WTC11 (cell line): ENCODE data around the gene TACR2. TPM values are rescaled to one million over a fixed set of nuclear protein-coding genes. Genes with fewer than 3 reads are reported as not detected.

ENCODE experiments used
- ATAC-seq: fragments of 200-7000 bp; cut with Tn5 transposase; 2 replicates; pipeline ENCODE4 v1.10.0; 2021; ENCODE audit warnings: mild to moderate bottlenecking, moderate library complexity
- CTCF ChIA-PET: fragments of 300-600 bp; sonication (Branson Sonifier 250); formaldehyde crosslinking; loops from one replicate; lab custom pipeline; 2021; ENCODE audit warnings: antibody characterized with exemption; lab: Charles Lee
- POLR2A ChIA-PET: fragments of 350-600 bp; sonication (Branson Sonifier 250); formaldehyde crosslinking; loops from one replicate; lab custom pipeline; 2021; ENCODE audit warnings: antibody characterized with exemption; lab: Charles Lee
- DNase-seq: peaks from one replicate; pipeline ENCODE4 v3.0.0; 2021; ENCODE audit warnings: low spot score
- H3K27ac Mint-ChIP-seq: 2 replicates; pipeline ENCODE4 v1.8.0; 2021; ENCODE audit warnings: mixed read lengths
- H3K27me3 Mint-ChIP-seq: 2 replicates; pipeline ENCODE4 v1.8.0; 2021; ENCODE audit warnings: low read depth, mild to moderate bottlenecking, moderate library complexity, mixed read lengths
- H3K36me3 Mint-ChIP-seq: 2 replicates; pipeline ENCODE4 v1.8.0; 2021; ENCODE audit warnings: mixed read lengths
- H3K4me1 Mint-ChIP-seq: 2 replicates; pipeline ENCODE4 v1.8.0; 2022; ENCODE audit warnings: mixed read lengths
- H3K4me3 Mint-ChIP-seq: 2 replicates; pipeline ENCODE4 v1.8.0; 2021; ENCODE audit warnings: mild to moderate bottlenecking, moderate library complexity, mixed read lengths
- H3K9me3 Mint-ChIP-seq: 2 replicates; pipeline ENCODE4 v1.8.0; 2021; ENCODE audit warnings: mixed read lengths
- FOXJ3 ChIP-seq: sonication (generic); formaldehyde crosslinking; IDR thresholded peaks from 2 replicates; pipeline ENCODE4 v1.9.0; 2021; ENCODE audit warnings: missing genetic modification reagents, mild to moderate bottlenecking, borderline replicate concordance
- GTF2I ChIP-seq: fragments of 250-450 bp; sonication (Bioruptor Pico); conservative IDR thresholded peaks from 2 replicates; pipeline ENCODE4 v1.4.0; 2021; ENCODE audit warnings: mild to moderate bottlenecking
- JAZF1 ChIP-seq: fragments of 250-450 bp; sonication (Bioruptor Pico); IDR thresholded peaks from 2 replicates; pipeline ENCODE4 v1.9.0; 2021; ENCODE audit warnings: moderate library complexity, mild to moderate bottlenecking, inconsistent platforms
- JUN ChIP-seq: sonication (generic); formaldehyde crosslinking; IDR thresholded peaks from 2 replicates; pipeline ENCODE4 v1.8.0; 2023; ENCODE audit warnings: mild to moderate bottlenecking, missing genetic modification reagents
- NR3C1 ChIP-seq: sonication (generic); formaldehyde crosslinking; conservative IDR thresholded peaks from 2 replicates; pipeline ENCODE4 v1.8.1; 2023; ENCODE audit warnings: low read depth, mild to moderate bottlenecking, missing genetic modification reagents
- ZNF121 ChIP-seq: sonication (generic); formaldehyde crosslinking; IDR thresholded peaks from 2 replicates; pipeline ENCODE4 v1.8.0; 2023; ENCODE audit warnings: missing genetic modification reagents
- ZNF219 ChIP-seq: sonication (generic); formaldehyde crosslinking; IDR thresholded peaks from 2 replicates; pipeline ENCODE4 v1.8.0; 2023; ENCODE audit warnings: missing genetic modification reagents, mild to moderate bottlenecking, borderline replicate concordance
- ZNF396 ChIP-seq: fragments of 250-450 bp; sonication (Bioruptor Pico); IDR thresholded peaks from 2 replicates; pipeline ENCODE4 v1.8.0; 2021; ENCODE audit warnings: mild to moderate bottlenecking, moderate library complexity, borderline replicate concordance
- ZNF423 ChIP-seq: fragments of 250-450 bp; sonication (Bioruptor Pico); IDR thresholded peaks from 2 replicates; pipeline ENCODE4 v2.1.2; 2022; ENCODE audit warnings: mild to moderate bottlenecking, moderate library complexity
- total RNA-seq: library from RNA; stranded (reverse); gene quantifications from 3 replicates; pipeline ENCODE4 v1.2.3, GENCODE V29; 2021
- TF ChIP-seq, protein P1 (sequence below): sonication (generic); formaldehyde crosslinking; IDR thresholded peaks from 2 replicates; pipeline ENCODE4 v1.8.1; 2023; ENCODE audit warnings: mild to moderate bottlenecking, missing genetic modification reagents, moderate library complexity
- TF ChIP-seq, protein P2 (sequence below): sonication (generic); formaldehyde crosslinking; conservative IDR thresholded peaks from 2 replicates; pipeline ENCODE4 v1.8.1; 2023; ENCODE audit warnings: mild to moderate bottlenecking, low read depth, missing genetic modification reagents, moderate library complexity
- TF ChIP-seq, protein P3 (sequence below): sonication (generic); formaldehyde crosslinking; IDR thresholded peaks from 2 replicates; pipeline ENCODE4 v1.8.1; 2022; ENCODE audit warnings: low read depth, missing genetic modification reagents, borderline replicate concordance
- TF ChIP-seq, protein P4 (sequence below): sonication (generic); formaldehyde crosslinking; IDR thresholded peaks from 2 replicates; pipeline ENCODE4 v1.8.0; 2023; ENCODE audit warnings: missing genetic modification reagents, mild to moderate bottlenecking, borderline replicate concordance
- TF ChIP-seq, protein P5 (sequence below): sonication (generic); formaldehyde crosslinking; IDR thresholded peaks from 2 replicates; pipeline ENCODE4 v1.8.1; 2023; ENCODE audit warnings: mild to moderate bottlenecking, missing genetic modification reagents, moderate library complexity
- TF ChIP-seq, protein P6 (sequence below): sonication (generic); formaldehyde crosslinking; IDR thresholded peaks from 2 replicates; pipeline ENCODE4 v1.8.1; 2022; ENCODE audit warnings: low read depth, mild to moderate bottlenecking, moderate library complexity, missing genetic modification reagents, borderline replicate concordance

Gene TACR2
- total RNA-seq, 1 experiment from 2014 or later: 0.20 TPM

DNA sequence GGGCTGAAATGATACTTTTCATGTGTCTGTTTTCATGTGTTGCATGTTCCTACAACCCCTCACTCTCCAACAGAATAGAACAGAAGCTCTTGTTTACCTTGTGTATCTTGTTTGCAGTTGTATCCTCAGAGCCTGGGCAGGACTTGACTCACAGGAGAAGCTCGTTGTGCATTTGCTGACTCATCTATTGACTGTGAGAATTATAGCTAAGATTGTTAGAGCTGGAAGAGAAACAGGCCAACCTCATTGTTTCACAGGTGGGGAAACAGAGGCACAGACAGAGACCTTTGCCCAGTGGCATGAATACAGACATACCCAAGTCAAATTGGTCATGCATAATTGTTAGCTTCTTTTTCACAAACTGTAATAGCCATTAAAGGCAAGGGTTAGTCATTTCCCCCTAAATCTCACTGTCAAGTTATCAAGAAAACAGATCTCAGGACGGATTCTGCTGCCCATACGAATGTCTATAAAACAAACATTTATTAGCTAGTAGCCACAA is 30.0 kb upstream of the TACR2 start:
- peaks cover 11% of the 10 kb centered on the region for H3K4me1 Mint-ChIP-seq
- H3K36me3 Mint-ChIP-seq: no peaks in the 10 kb centered on the region
- no peak overlapping the region for H3K27ac Mint-ChIP-seq
- H3K9me3 Mint-ChIP-seq: peaks cover 3% of the 10 kb centered on the region; the same call in 1 of the 2 replicates
- no peak for ATAC-seq
- CTCF ChIA-PET: interaction anchor here (0.5 to 1.6 kb wide), 8 partner anchors 20 to 883 kb away, joined by 3 to 6 read pairs (median 4); no protein-coding TSS in a partner anchor
- no peak overlapping the region for H3K4me3 Mint-ChIP-seq
- DNase-seq: no peak
- TF ChIP-seq FOXJ3: no peak
- TF ChIP-seq ZNF423 (CRISPR knock-in tag): no peak
- TF ChIP-seq, protein P1, sequence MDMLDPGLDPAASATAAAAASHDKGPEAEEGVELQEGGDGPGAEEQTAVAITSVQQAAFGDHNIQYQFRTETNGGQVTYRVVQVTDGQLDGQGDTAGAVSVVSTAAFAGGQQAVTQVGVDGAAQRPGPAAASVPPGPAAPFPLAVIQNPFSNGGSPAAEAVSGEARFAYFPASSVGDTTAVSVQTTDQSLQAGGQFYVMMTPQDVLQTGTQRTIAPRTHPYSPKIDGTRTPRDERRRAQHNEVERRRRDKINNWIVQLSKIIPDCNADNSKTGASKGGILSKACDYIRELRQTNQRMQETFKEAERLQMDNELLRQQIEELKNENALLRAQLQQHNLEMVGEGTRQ (CRISPR knock-in tag): no peak
- no peak for TF ChIP-seq JUN (CRISPR knock-in tag)
- no peak for TF ChIP-seq ZNF121 (CRISPR knock-in tag)
- TF ChIP-seq, protein P2, sequence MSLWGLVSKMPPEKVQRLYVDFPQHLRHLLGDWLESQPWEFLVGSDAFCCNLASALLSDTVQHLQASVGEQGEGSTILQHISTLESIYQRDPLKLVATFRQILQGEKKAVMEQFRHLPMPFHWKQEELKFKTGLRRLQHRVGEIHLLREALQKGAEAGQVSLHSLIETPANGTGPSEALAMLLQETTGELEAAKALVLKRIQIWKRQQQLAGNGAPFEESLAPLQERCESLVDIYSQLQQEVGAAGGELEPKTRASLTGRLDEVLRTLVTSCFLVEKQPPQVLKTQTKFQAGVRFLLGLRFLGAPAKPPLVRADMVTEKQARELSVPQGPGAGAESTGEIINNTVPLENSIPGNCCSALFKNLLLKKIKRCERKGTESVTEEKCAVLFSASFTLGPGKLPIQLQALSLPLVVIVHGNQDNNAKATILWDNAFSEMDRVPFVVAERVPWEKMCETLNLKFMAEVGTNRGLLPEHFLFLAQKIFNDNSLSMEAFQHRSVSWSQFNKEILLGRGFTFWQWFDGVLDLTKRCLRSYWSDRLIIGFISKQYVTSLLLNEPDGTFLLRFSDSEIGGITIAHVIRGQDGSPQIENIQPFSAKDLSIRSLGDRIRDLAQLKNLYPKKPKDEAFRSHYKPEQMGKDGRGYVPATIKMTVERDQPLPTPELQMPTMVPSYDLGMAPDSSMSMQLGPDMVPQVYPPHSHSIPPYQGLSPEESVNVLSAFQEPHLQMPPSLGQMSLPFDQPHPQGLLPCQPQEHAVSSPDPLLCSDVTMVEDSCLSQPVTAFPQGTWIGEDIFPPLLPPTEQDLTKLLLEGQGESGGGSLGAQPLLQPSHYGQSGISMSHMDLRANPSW: no peak
- no peak for TF ChIP-seq NR3C1 (CRISPR knock-in tag)
- TF ChIP-seq GTF2I (CRISPR knock-in tag): no peak
- TF ChIP-seq, protein P3, sequence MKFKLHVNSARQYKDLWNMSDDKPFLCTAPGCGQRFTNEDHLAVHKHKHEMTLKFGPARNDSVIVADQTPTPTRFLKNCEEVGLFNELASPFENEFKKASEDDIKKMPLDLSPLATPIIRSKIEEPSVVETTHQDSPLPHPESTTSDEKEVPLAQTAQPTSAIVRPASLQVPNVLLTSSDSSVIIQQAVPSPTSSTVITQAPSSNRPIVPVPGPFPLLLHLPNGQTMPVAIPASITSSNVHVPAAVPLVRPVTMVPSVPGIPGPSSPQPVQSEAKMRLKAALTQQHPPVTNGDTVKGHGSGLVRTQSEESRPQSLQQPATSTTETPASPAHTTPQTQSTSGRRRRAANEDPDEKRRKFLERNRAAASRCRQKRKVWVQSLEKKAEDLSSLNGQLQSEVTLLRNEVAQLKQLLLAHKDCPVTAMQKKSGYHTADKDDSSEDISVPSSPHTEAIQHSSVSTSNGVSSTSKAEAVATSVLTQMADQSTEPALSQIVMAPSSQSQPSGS (CRISPR knock-in tag): no peak
- no peak for TF ChIP-seq ZNF396 (CRISPR knock-in tag)
- TF ChIP-seq, protein P4, sequence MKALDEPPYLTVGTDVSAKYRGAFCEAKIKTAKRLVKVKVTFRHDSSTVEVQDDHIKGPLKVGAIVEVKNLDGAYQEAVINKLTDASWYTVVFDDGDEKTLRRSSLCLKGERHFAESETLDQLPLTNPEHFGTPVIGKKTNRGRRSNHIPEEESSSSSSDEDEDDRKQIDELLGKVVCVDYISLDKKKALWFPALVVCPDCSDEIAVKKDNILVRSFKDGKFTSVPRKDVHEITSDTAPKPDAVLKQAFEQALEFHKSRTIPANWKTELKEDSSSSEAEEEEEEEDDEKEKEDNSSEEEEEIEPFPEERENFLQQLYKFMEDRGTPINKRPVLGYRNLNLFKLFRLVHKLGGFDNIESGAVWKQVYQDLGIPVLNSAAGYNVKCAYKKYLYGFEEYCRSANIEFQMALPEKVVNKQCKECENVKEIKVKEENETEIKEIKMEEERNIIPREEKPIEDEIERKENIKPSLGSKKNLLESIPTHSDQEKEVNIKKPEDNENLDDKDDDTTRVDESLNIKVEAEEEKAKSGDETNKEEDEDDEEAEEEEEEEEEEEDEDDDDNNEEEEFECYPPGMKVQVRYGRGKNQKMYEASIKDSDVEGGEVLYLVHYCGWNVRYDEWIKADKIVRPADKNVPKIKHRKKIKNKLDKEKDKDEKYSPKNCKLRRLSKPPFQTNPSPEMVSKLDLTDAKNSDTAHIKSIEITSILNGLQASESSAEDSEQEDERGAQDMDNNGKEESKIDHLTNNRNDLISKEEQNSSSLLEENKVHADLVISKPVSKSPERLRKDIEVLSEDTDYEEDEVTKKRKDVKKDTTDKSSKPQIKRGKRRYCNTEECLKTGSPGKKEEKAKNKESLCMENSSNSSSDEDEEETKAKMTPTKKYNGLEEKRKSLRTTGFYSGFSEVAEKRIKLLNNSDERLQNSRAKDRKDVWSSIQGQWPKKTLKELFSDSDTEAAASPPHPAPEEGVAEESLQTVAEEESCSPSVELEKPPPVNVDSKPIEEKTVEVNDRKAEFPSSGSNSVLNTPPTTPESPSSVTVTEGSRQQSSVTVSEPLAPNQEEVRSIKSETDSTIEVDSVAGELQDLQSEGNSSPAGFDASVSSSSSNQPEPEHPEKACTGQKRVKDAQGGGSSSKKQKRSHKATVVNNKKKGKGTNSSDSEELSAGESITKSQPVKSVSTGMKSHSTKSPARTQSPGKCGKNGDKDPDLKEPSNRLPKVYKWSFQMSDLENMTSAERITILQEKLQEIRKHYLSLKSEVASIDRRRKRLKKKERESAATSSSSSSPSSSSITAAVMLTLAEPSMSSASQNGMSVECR (CRISPR knock-in tag): no peak
- no peak for TF ChIP-seq JAZF1 (CRISPR knock-in tag)
- TF ChIP-seq, protein P5, sequence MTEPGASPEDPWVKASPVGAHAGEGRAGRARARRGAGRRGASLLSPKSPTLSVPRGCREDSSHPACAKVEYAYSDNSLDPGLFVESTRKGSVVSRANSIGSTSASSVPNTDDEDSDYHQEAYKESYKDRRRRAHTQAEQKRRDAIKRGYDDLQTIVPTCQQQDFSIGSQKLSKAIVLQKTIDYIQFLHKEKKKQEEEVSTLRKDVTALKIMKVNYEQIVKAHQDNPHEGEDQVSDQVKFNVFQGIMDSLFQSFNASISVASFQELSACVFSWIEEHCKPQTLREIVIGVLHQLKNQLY (CRISPR knock-in tag): no peak
- TF ChIP-seq, protein P6, sequence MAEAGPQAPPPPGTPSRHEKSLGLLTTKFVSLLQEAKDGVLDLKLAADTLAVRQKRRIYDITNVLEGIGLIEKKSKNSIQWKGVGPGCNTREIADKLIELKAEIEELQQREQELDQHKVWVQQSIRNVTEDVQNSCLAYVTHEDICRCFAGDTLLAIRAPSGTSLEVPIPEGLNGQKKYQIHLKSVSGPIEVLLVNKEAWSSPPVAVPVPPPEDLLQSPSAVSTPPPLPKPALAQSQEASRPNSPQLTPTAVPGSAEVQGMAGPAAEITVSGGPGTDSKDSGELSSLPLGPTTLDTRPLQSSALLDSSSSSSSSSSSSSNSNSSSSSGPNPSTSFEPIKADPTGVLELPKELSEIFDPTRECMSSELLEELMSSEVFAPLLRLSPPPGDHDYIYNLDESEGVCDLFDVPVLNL (CRISPR knock-in tag): no peak
- TF ChIP-seq ZNF219 (CRISPR knock-in tag): no peak
- TF ChIP-seq, all 79 proteins: peak for 0
- POLR2A ChIA-PET: interaction anchor here (0.9 kb wide), 1 partner anchor 16 kb away, joined by 3 read pairs; no protein-coding TSS in a partner anchor
- peaks cover 59% of the 10 kb centered on the region for H3K27me3 Mint-ChIP-seq
